ENCODE measurements around the gene LCMT2. TPM values are rescaled to one million over a fixed set of nuclear protein-coding genes. Genes with fewer than 3 reads are reported as not detected.

The LCMT2 gene
- total and polyA plus RNA-seq, 2 of the 8 experiments (the other 6 are each of a cell fraction or from before 2014, with no cell fraction given): 11.2 to 11.9 TPM

DNA sequence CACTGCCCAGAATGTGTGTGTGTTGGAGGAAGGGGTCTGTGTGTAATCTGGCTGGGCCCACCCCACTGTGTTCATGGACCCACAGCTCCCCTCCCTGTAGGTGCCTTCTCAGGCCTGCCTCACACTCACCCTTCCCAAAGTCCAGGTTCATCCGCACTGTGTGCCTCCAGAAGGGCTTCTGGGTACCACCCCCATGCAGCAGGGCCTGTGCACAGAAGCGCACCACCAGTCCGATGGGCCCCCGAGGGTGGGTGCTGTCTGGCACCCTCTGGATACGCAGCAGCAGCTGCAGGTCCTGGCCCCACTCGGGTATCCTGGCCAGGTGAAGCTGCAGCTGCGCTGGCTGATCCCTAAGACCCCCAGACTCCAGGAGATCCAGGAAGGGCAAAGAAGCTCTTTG, 50.9 kb downstream of the LCMT2 start:
- H3K4me1 ChIP-seq (replicated peaks in 1 of 4; ENCODE audit: control insufficient read depth in 3 of 4, insufficient read depth in 4 of 4, low read length in 3 of 4): no peaks in the 10 kb centered on the region
- CTCF ChIA-PET (ENCODE audit: partially characterized antibody): interaction anchor here (0.9 to 1.8 kb wide), 9 partner anchors 10 to 77 kb away, joined by 3 to 11 read pairs (median 4); no protein-coding TSS in a partner anchor
- POLR2A ChIA-PET (ENCODE audit: partially characterized antibody): no interaction called here
- no peaks in the 10 kb centered on the region for H4K20me1 ChIP-seq (replicated peaks in 1 of 2; ENCODE audit: control insufficient read depth in 1 of 2, insufficient read depth in 2 of 2, low read length in 2 of 2)
- H3K56ac ChIP-seq (replicated peaks; ENCODE audit: insufficient read length, low read depth, low read length): no peak overlapping the region
- no peak overlapping the region for H2BK12ac ChIP-seq (ENCODE audit: low read depth, low read length)
- no peaks in the 10 kb centered on the region for H3K9me3 ChIP-seq (ENCODE audit: insufficient read depth in 2 of 2, low read depth in 1 of 2, low read length in 1 of 2)
- no peaks in the 10 kb centered on the region for H3K79me1 ChIP-seq (ENCODE audit: low read depth, low read length)
- no peak overlapping the region for H2BK120ac ChIP-seq (replicated peaks; ENCODE audit: low read depth, low read length)
- no peaks in the 10 kb centered on the region for H3K79me2 ChIP-seq (ENCODE audit: control insufficient read depth in 1 of 2, insufficient read depth in 2 of 2, low read length in 2 of 2)
- 0 out of 2 replicates have a peak, but pooled peaks cover 1% of the 10 kb centered on the region for H3K23me2 ChIP-seq (ENCODE audit: low read depth, low read length)
- no peak overlapping the region for H2AK5ac ChIP-seq (ENCODE audit: low read depth, low read length)
- H4K91ac ChIP-seq (replicated peaks; ENCODE audit: insufficient read length, low read length): no peak overlapping the region
- DNase-seq (ENCODE audit: low read depth in 1 of 2, low spot score in 2 of 2) (no peak), FAIRE-seq (no peak)
- no peak overlapping the region for H3K14ac ChIP-seq (ENCODE audit: insufficient read length)
- H2BK20ac ChIP-seq (ENCODE audit: low read length): no peak overlapping the region
- H3K4me3 ChIP-seq (ENCODE audit: extremely low read depth in 1 of 4, insufficient read depth in 2 of 4, low read depth in 3 of 4, low read length in 4 of 4): no peak overlapping the region
- H3K27me3 ChIP-seq (replicated peaks in 1 of 4; ENCODE audit: control insufficient read depth in 3 of 4, extremely low read depth in 1 of 4, insufficient read depth in 3 of 4, low read length in 3 of 4): no peaks in the 10 kb centered on the region
- no peaks in the 10 kb centered on the region for H3K36me3 ChIP-seq (ENCODE audit: control insufficient read depth in 2 of 4, insufficient read depth in 4 of 4, low read length in 3 of 4)
- H3K18ac ChIP-seq (ENCODE audit: extremely low read depth, low read length): no peak overlapping the region
- no peak overlapping the region for H2AFZ ChIP-seq (ENCODE audit: low read length)
- no peak overlapping the region; the same call in 1 of the 2 replicates for H4K8ac ChIP-seq (ENCODE audit: extremely low read depth, insufficient read depth, low read length)
- H3K27ac ChIP-seq (ENCODE audit: low read depth, low read length): no peak overlapping the region
- no peak overlapping the region for H3K23ac ChIP-seq (ENCODE audit: insufficient read length)
- no peak overlapping the region for H3K4me2 ChIP-seq (ENCODE audit: insufficient read depth in 1 of 2, low read depth in 2 of 2, low read length in 2 of 2)
- H4K5ac ChIP-seq (ENCODE audit: insufficient read length, low read depth, low read length): no peak overlapping the region
- H3K9ac ChIP-seq (replicated peaks in 1 of 4; ENCODE audit: extremely low read depth in 1 of 4, low read depth in 3 of 4, low read length in 3 of 4): no peak overlapping the region
- no peak overlapping the region for H2BK15ac ChIP-seq (ENCODE audit: low read length)
- H3K4ac ChIP-seq (replicated peaks; ENCODE audit: insufficient read length, low read depth, low read length): no peak overlapping the region
- no peak overlapping the region for H2BK5ac ChIP-seq (ENCODE audit: low read depth, low read length)
- WGBS, 2 experiments (ENCODE audit: extremely low coverage in 1 of 2, insufficient coverage in 1 of 2, insufficient read length in 1 of 2, insufficient replicate concordance in 2 of 2, low coverage in 1 of 2, low lambda C conversion rate in 2 of 2, missing lambda C conversion rate in 1 of 2): 94% methylated on average over 7 of the region's 7 CpGs; no CpG with 5 or more reads in 1 of the 2 experiments
- TF ChIP-seq JUND (IDR thresholded peaks at IDR 0.05; ENCODE audit: low read length): no peak
- TF ChIP-seq SIX5 (IDR thresholded peaks at IDR 0.05; ENCODE audit: low read depth, low read length): no peak
- TF ChIP-seq, protein P1, sequence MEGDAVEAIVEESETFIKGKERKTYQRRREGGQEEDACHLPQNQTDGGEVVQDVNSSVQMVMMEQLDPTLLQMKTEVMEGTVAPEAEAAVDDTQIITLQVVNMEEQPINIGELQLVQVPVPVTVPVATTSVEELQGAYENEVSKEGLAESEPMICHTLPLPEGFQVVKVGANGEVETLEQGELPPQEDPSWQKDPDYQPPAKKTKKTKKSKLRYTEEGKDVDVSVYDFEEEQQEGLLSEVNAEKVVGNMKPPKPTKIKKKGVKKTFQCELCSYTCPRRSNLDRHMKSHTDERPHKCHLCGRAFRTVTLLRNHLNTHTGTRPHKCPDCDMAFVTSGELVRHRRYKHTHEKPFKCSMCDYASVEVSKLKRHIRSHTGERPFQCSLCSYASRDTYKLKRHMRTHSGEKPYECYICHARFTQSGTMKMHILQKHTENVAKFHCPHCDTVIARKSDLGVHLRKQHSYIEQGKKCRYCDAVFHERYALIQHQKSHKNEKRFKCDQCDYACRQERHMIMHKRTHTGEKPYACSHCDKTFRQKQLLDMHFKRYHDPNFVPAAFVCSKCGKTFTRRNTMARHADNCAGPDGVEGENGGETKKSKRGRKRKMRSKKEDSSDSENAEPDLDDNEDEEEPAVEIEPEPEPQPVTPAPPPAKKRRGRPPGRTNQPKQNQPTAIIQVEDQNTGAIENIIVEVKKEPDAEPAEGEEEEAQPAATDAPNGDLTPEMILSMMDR (IDR thresholded peaks at IDR 0.05; ENCODE audit: control extremely low read depth in 1 of 3, insufficient read depth in 1 of 3, low read depth in 1 of 3, low read length in 3 of 3): no peak
- TF ChIP-seq POLR2AphosphoS5 (IDR thresholded peaks at IDR 0.05; ENCODE audit: low read depth, low read length): no peak
- TF ChIP-seq, protein P2, sequence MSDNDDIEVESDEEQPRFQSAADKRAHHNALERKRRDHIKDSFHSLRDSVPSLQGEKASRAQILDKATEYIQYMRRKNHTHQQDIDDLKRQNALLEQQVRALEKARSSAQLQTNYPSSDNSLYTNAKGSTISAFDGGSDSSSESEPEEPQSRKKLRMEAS (IDR thresholded peaks at IDR 0.05): no peak
- TF ChIP-seq RBBP5 (IDR thresholded peaks at IDR 0.05; ENCODE audit: borderline replicate concordance, low read depth, low read length): no peak
- TF ChIP-seq CBX8 (IDR thresholded peaks at IDR 0.05; ENCODE audit: borderline replicate concordance, low read depth, low read length): no peak
- no peak for TF ChIP-seq EGR1 (IDR thresholded peaks at IDR 0.05; ENCODE audit: borderline replicate concordance, low read depth, low read length)
- TF ChIP-seq FOSL1 (IDR thresholded peaks at IDR 0.05; ENCODE audit: insufficient read depth, low read depth, low read length): no peak
- TF ChIP-seq BRCA1 (IDR thresholded peaks at IDR 0.05; ENCODE audit: low read depth, low read length): no peak
- no peak for TF ChIP-seq POU5F1 (IDR thresholded peaks at IDR 0.05; ENCODE audit: low read depth, low read length)
- no peak for TF ChIP-seq BCL11A (IDR thresholded peaks at IDR 0.05; ENCODE audit: low read depth in 2 of 2, low read length in 2 of 2)
- TF ChIP-seq TEAD4 (IDR thresholded peaks at IDR 0.05; ENCODE audit: low read depth, low read length): no peak

Measured in H1 (cell line).